ENCODE data around the gene COL9A3. TPM values are rescaled to one million over a fixed set of nuclear protein-coding genes. Genes with fewer than 3 reads are reported as not detected.

The COL9A3 gene
- total RNA-seq, 6 experiments from 2014 or later, result 1.5 to 7.6 (median 3.5) TPM

GRCh38 chr20:62784497-62784896, 32.4 kb upstream of the COL9A3 start:
- Histone ChIP-seq H3K4me1 (no peaks in the 10 kb centered on the region), H3K4me3 (no peak overlapping the region), H3K9me3 (no peaks in the 10 kb centered on the region), H3K27ac (no peak overlapping the region), H3K36me3 (no peaks in the 10 kb centered on the region), H3K27me3 (no peaks in the 10 kb centered on the region)
- TF ChIP-seq CTCF (IDR thresholded peaks at IDR 0.05) (no peak), POLR2A (IDR thresholded peaks at IDR 0.05) (no peak)
- intact Hi-C loops (cut with DNase I), result loop anchor here (10.0 kb wide), 3 partner anchors 280 to 370 kb away; no protein-coding TSS in a partner anchor
- DNase-seq (no peak), ATAC-seq (no peak)
- WGBS (ENCODE audit: insufficient coverage, low coverage, low lambda C conversion rate, missing lambda C conversion rate), result 46% methylated on average over 2 of the region's 16 CpGs

- Histone ChIP-seq H3K36me3 (no peaks in the 10 kb centered on the region), H3K27me3 (no peaks in the 10 kb centered on the region), H3K27ac (no peak overlapping the region), H3K4me1 (no peaks in the 10 kb centered on the region), H3K9me3 (no peaks in the 10 kb centered on the region), H3K4me3 (no peak overlapping the region)
- ATAC-seq (no peak), DNase-seq (no peak)
- 84% methylated on average over 4 of the region's 11 CpGs for WGBS (ENCODE audit: insufficient coverage, low coverage, low lambda C conversion rate, missing lambda C conversion rate)
- TF ChIP-seq POLR2A (IDR thresholded peaks at IDR 0.05), result no peak
- no peak for TF ChIP-seq CTCF (IDR thresholded peaks at IDR 0.05)
- intact Hi-C loops (cut with DNase I), result loop anchor here (5.0 to 10.0 kb wide), 4 partner anchors 113 to 371 kb away; no protein-coding TSS in a partner anchor
These were observed 31.5 kb upstream of the COL9A3 start for GRCh38 chr20:62785393-62785792.

- ATAC-seq (no peak), DNase-seq (no peak)
- Histone ChIP-seq H3K4me3 (no peak overlapping the region), H3K4me1 (no peaks in the 10 kb centered on the region), H3K27me3 (no peaks in the 10 kb centered on the region), H3K9me3 (no peaks in the 10 kb centered on the region), H3K36me3 (no peaks in the 10 kb centered on the region), H3K27ac (no peak overlapping the region)
- intact Hi-C loops (cut with DNase I), result loop anchor here (5.0 to 10.0 kb wide), 4 partner anchors 114 to 371 kb away; no protein-coding TSS in a partner anchor
- 67% methylated on average over 1 of the region's 13 CpGs for WGBS (ENCODE audit: insufficient coverage, low coverage, low lambda C conversion rate, missing lambda C conversion rate)
- TF ChIP-seq POLR2A (IDR thresholded peaks at IDR 0.05) (no peak), CTCF (IDR thresholded peaks at IDR 0.05) (no peak)
These were observed 30.7 kb upstream of the COL9A3 start for GRCh38 chr20:62786157-62786556.

GRCh38 chr20:62787321-62787720, 29.5 kb upstream of the COL9A3 start:
- intact Hi-C loops (cut with DNase I), result loop anchor here (5.0 to 10.0 kb wide), 4 partner anchors 115 to 373 kb away; no protein-coding TSS in a partner anchor
- no peak for ATAC-seq
- H3K27me3 ChIP-seq, result no peaks in the 10 kb centered on the region
- TF ChIP-seq CTCF (IDR thresholded peaks at IDR 0.05) (no peak), POLR2A (IDR thresholded peaks at IDR 0.05) (no peak)
- no peaks in the 10 kb centered on the region for H3K9me3 ChIP-seq
- no peak overlapping the region for H3K4me3 ChIP-seq
- no peaks in the 10 kb centered on the region for H3K4me1 ChIP-seq
- H3K27ac ChIP-seq, result no peak overlapping the region
- H3K36me3 ChIP-seq, result no peaks in the 10 kb centered on the region
- DNase-seq, result no peak
- WGBS (ENCODE audit: insufficient coverage, low coverage, low lambda C conversion rate, missing lambda C conversion rate), result 63% methylated on average over 4 of the region's 7 CpGs
